GM21447 (cell line): ENCODE data around the gene CCR9.

ENCODE experiments used
- ATAC-seq: cut with Tn5 transposase; IDR thresholded peaks from one replicate; pipeline ENCODE4 v1.9.1; 2021; ENCODE audit not compliant: unreplicated experiment

Gene CCR9

GRCh38 chr3:45952456-45952855, 66.1 kb downstream of the CCR9 start:
- no peak for ATAC-seq
